ENCODE results near the gene GCFC2. TPM values are rescaled to one million over a fixed set of nuclear protein-coding genes. Genes with fewer than 3 reads are reported as not detected.

The GCFC2 gene
- total and polyA plus RNA-seq, 2 donors (not counting 3 experiments of a cell fraction or from before 2014, with no cell fraction given) = 5.7 to 20.0 TPM

- FAIRE-seq = no peak
- intact Hi-C loops (cut with micrococcal nuclease) = no loop called here
- dilution Hi-C loops (cut with MboI; ENCODE audit: extremely low pct_ligation_motif_present, low sequenced_read_pairs) = no loop called here
Observed at GRCh38 chr2:75722687-75723086, 12.0 kb upstream of the GCFC2 start.

More at GRCh38 chr2:75722687-75723086, 12.0 kb upstream of the GCFC2 start:
- H4K20me1 ChIP-seq (replicated peaks; ENCODE audit: control insufficient read depth, extremely low read depth, insufficient read depth, low read length) = no peaks in the 10 kb centered on the region
- H3K79me2 ChIP-seq (ENCODE audit: control insufficient read depth, insufficient read depth, low read length) = no peaks in the 10 kb centered on the region
- no peak overlapping the region for H3K27ac ChIP-seq (ENCODE audit: insufficient read depth, low read depth, low read length)
- no TSS peak for BruUV-seq (replicated peaks)
- no peak overlapping the region for H3K9ac ChIP-seq (replicated peaks; ENCODE audit: extremely low read depth, insufficient read depth, low read length)
- H3K27me3 ChIP-seq (ENCODE audit: control insufficient read depth in 2 of 2, insufficient read depth in 2 of 2, low read length in 2 of 2) = peaks cover 2 to 12% of the 10 kb centered on the region in 2 experiments
- H3K4me1 ChIP-seq (ENCODE audit: control insufficient read depth, extremely low read depth, insufficient read depth, low read length) = no peaks in the 10 kb centered on the region
- H3K9me1 ChIP-seq (replicated peaks; ENCODE audit: control insufficient read depth, extremely low read depth, insufficient read depth, low read length) = no peaks in the 10 kb centered on the region
- no peaks in the 10 kb centered on the region for H3K36me3 ChIP-seq (ENCODE audit: control insufficient read depth in 2 of 2, extremely low read depth in 1 of 2, insufficient read depth in 2 of 2, low read length in 2 of 2)
- H3K4me2 ChIP-seq (ENCODE audit: insufficient read depth, low read length) = no peak overlapping the region
- H3K4me3 ChIP-seq (replicated peaks in 1 of 3; ENCODE audit: insufficient read depth in 1 of 3, low read depth in 1 of 3, low read length in 3 of 3) = no peak overlapping the region
- no peak for DNase-seq (ENCODE audit: low read depth, low spot score)
- H2AFZ ChIP-seq (ENCODE audit: low read depth, low read length) = no peak overlapping the region
- TF ChIP-seq FOS (IDR thresholded peaks at IDR 0.05; ENCODE audit: borderline replicate concordance, insufficient read depth, low read length) = no peak
- no peak for TF ChIP-seq EZH2 (IDR thresholded peaks at IDR 0.05; ENCODE audit: borderline replicate concordance, low read depth, low read length, severe bottlenecking)
- TF ChIP-seq POLR2A (IDR thresholded peaks at IDR 0.05; ENCODE audit: low read depth, low read length) = no peak
- no peak for TF ChIP-seq JUN (IDR thresholded peaks at IDR 0.05; ENCODE audit: borderline replicate concordance, insufficient read depth, insufficient read length, low read depth)
- TF ChIP-seq MAX (IDR thresholded peaks at IDR 0.05; ENCODE audit: insufficient read depth, insufficient read length) = no peak
- TF ChIP-seq GATA2 (IDR thresholded peaks at IDR 0.05; ENCODE audit: insufficient read depth, insufficient read length, low read depth, low read length) = no peak
- no peak for TF ChIP-seq MYC (IDR thresholded peaks at IDR 0.05; ENCODE audit: low read depth, low read length)
- no peak for TF ChIP-seq CTCF (IDR thresholded peaks at IDR 0.05; ENCODE audit: extremely low read depth in 1 of 2, insufficient read depth in 1 of 2, low read depth in 1 of 2, low read length in 2 of 2)
- no peak for TF ChIP-seq POLR2AphosphoS5 (IDR thresholded peaks at IDR 0.05; ENCODE audit: insufficient read depth, low read depth, low read length)
- no peaks in the 10 kb centered on the region for H3K9me3 ChIP-seq (replicated peaks; ENCODE audit: control insufficient read depth, insufficient read depth, low read length)
- ChIA-PET CTCF (no interaction called here), POLR2A (no interaction called here)
